Stimulated activated naive B cell treated with anti-CD40 and anti-IgM and Interleukin-4, amounts not matched to agents 10 μg/mL and 1 μg/mL and 100 μg/mL, for 72 hours (primary cell): ENCODE results near the gene PPARG.

Experiments used
- ATAC-seq, 2 donors: fragments of 150-1000 bp; cut with Tn5 transposase; replicated peaks; 2 replicates each; pipeline ENCODE4 v1.10.0; 2021; ENCODE audit warnings: moderate library complexity in 1 of 2
- DNase-seq: peaks from one replicate; pipeline ENCODE4 v3.0.0; 2021
- H3K27ac Mint-ChIP-seq: one replicate; pipeline ENCODE4 v1.8.0; 2022; ENCODE audit warnings: mild to moderate bottlenecking, mixed read lengths
- H3K27me3 Mint-ChIP-seq, 2 donors: one replicate each; pipeline ENCODE4 v1.8.0; 2022; ENCODE audit warnings: mixed read lengths in 2 of 2
- H3K36me3 Mint-ChIP-seq, 2 donors: one replicate each; pipeline ENCODE4 v1.8.0; 2022; ENCODE audit warnings: mixed read lengths in 2 of 2, mild to moderate bottlenecking in 1 of 2
- H3K4me1 Mint-ChIP-seq, 2 donors: one replicate each; pipeline ENCODE4 v1.8.0; 2022; ENCODE audit warnings: mixed read lengths in 2 of 2, mild to moderate bottlenecking in 1 of 2
- H3K4me3 Mint-ChIP-seq, 2 donors: one replicate each; pipeline ENCODE4 v1.8.0; 2022; ENCODE audit warnings: mild to moderate bottlenecking in 2 of 2, mixed read lengths in 2 of 2, moderate library complexity in 1 of 2
- H3K9me3 Mint-ChIP-seq, 2 donors: one replicate each; pipeline ENCODE4 v1.8.0; 2022; ENCODE audit warnings: mixed read lengths in 2 of 2, mild to moderate bottlenecking in 1 of 2

Gene PPARG

GRCh38 chr3:12420393-12420792, 131.5 kb downstream of the PPARG start:
- no peaks in the 10 kb centered on the region for H3K4me1 Mint-ChIP-seq
- no peaks in the 10 kb centered on the region for H3K9me3 Mint-ChIP-seq
- ATAC-seq (no peak), DNase-seq (no peak)
- H3K27me3 Mint-ChIP-seq: peaks cover 12 to 19% of the 10 kb centered on the region in 2 donors
- H3K4me3 Mint-ChIP-seq: no peak overlapping the region
- H3K27ac Mint-ChIP-seq: no peak overlapping the region
- peaks cover 0 to 3% of the 10 kb centered on the region in 2 donors for H3K36me3 Mint-ChIP-seq

DNA sequence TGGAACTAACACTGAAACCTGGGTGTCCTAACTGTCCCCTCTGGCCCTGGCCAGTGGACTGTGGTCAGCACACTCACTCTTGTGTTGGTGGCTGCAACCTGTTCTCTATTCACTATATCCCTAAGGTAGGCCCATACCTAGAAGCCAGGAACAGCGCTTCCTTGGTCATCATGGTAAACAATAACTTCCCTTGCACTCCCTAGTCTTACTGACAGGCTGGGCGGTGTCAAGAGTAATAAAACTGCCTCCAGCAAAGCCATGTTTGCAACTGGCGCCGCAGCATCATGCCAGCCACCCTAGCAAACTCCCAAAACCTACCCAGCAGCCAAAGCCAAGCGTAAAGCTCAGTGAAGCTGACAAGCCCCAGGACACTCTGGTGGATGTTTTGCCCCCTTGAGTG, 132.3 kb downstream of the PPARG start:
- peaks cover 0 to 3% of the 10 kb centered on the region in 2 donors for H3K36me3 Mint-ChIP-seq
- no peak overlapping the region for H3K27ac Mint-ChIP-seq
- DNase-seq (no peak), ATAC-seq (no peak)
- H3K9me3 Mint-ChIP-seq: no peaks in the 10 kb centered on the region
- no peaks in the 10 kb centered on the region for H3K4me1 Mint-ChIP-seq
- peaks cover 12 to 23% of the 10 kb centered on the region in 2 donors for H3K27me3 Mint-ChIP-seq
- no peak overlapping the region for H3K4me3 Mint-ChIP-seq

DNA sequence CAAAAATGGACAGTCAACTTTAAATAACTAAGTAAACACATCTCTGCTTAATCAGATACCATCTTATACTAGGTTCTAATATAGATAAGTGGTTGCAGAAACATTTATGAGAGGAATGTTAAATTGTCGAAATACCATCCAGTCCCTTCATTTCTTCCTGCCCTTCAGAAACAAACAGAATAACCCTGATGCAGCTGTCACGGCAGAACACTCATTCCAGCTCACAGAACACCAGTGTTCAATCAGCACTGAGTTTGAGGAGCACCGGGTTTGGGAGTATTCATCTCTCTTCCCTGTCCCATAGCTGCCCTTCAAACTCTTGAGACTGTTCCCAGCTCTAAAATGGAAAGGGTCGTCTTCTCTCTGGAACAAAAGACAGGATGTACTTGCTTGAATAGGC, 134.3 kb downstream of the PPARG start:
- Mint-ChIP-seq H3K9me3 (no peaks in the 10 kb centered on the region), H3K4me1 (no peaks in the 10 kb centered on the region), H3K27me3 (peaks cover 28% of the 10 kb centered on the region in 2 donors), H3K27ac (no peak overlapping the region), H3K4me3 (no peak overlapping the region), H3K36me3 (peaks cover 0 to 3% of the 10 kb centered on the region in 2 donors)
- ATAC-seq: no peak
- DNase-seq: no peak

DNA sequence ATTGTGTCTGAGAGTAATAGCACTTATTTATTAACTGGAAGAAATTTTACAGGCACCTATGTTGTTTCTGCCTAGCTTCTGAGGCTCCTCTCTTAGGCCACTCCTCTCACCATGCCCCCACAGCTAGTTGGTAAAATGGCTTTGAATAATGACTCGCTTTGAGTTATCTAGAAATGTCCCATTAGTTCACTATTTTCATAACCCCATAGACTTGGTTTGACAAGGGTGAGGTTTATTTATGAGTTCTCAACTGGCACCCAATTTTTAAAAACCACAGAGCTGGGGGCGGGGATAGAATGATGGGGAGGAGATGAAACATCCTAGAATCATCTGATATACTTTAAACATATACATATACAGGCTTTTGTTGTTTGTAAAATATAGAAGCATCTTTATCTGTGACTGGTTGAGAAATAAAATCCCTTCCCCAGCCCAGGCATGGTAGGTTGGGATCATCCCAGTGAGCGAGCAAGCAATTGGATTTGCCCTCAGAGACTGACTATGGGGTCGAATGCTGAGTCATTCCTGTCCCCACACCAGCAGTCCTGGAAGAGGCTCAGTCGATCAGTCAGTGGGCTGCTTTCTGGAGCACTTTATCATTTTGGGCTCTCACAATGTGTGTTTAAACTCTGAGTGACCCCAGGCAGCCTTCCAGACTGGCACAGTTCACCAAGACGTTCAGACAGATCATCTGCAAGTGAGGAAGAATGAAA, 135.2 kb downstream of the PPARG start:
- Mint-ChIP-seq H3K4me3 (no peak overlapping the region), H3K27ac (no peak overlapping the region), H3K4me1 (no peaks in the 10 kb centered on the region), H3K9me3 (no peaks in the 10 kb centered on the region), H3K36me3 (peaks cover 0 to 6% of the 10 kb centered on the region in 2 donors), H3K27me3 (peaks cover 28 to 33% of the 10 kb centered on the region in 2 donors)
- no peak for DNase-seq
- peak in 1 of 2 donors; percentile 31 for ATAC-seq

DNA sequence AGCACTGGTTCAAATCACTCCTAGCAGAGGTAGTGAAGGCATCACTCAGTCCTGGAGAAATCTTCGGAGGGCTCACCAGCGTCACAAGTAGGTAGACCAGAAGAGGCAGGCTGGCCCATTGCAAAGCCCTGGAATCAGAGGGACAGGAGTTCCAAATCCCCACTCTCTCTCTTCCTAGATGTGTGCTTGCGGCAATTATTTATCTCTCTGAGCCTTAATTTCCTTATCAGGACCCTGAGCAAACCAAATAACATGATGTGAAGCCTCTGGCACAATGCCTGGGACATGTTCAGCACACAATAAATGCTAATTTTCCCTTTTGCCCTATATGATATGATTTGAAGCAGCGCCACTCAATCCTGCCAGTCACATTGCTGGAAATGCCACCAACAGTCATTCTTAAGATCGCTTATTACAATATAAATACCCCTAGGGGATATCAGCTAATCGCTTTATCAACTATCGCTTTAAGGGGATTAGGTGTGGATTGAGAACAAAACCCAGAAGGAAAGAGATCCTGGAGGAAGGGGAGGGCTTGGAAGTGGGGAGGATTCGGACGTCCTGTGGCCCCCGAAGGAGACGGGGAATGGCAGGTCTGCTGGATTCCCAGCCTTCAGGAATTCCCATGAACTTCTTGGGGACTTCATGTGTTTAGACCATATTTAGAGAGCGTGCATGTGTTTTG, 135.9 kb downstream of the PPARG start:
- no peak overlapping the region for H3K27ac Mint-ChIP-seq
- H3K4me3 Mint-ChIP-seq: no peak overlapping the region
- H3K27me3 Mint-ChIP-seq: peaks cover 28 to 33% of the 10 kb centered on the region in 2 donors
- DNase-seq (no peak), ATAC-seq (no peak)
- H3K4me1 Mint-ChIP-seq: no peaks in the 10 kb centered on the region
- peaks cover 5 to 6% of the 10 kb centered on the region in 2 donors for H3K36me3 Mint-ChIP-seq
- no peaks in the 10 kb centered on the region for H3K9me3 Mint-ChIP-seq

DNA sequence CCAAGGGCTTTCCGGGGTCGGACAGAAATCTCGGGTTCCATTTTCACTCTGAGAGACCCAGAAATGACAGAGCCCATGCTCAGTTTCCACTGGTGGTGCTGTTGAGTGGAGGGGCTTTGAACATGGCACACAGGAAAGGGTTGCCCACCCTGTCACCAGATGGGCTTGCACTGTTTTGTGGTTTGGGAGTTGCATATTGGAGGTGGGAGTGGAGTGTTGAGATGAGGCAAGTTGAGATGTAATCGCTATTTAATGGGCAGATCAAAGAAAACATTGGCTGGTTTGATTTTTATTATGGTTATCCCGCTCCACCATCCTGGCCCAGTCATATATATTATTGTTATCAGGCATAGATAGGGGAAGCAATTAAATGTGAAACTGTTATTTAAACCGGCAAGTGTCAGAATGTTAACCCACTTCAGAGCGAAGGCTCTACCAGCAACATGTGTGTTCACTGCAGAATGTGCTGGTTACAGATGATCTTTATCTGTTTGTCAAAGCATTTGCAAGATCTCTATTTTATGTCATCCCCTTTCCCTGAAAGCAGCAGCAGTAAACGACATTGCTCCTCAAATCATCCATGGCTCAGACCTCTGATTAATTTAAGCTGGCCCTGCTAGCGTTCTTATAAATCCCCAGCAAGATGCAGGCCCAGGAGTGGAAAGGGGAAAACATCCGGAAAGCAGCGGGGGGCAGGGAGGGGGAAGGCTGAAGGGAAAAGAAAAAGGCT, 137.1 kb downstream of the PPARG start:
- Mint-ChIP-seq H3K4me1 (no peaks in the 10 kb centered on the region), H3K4me3 (no peak overlapping the region), H3K27me3 (peaks cover 33 to 39% of the 10 kb centered on the region in 2 donors), H3K27ac (peak overlapping the region; percentile 31), H3K36me3 (peaks cover 5 to 6% of the 10 kb centered on the region in 2 donors), H3K9me3 (no peaks in the 10 kb centered on the region)
- ATAC-seq (no peak), DNase-seq (no peak)

DNA sequence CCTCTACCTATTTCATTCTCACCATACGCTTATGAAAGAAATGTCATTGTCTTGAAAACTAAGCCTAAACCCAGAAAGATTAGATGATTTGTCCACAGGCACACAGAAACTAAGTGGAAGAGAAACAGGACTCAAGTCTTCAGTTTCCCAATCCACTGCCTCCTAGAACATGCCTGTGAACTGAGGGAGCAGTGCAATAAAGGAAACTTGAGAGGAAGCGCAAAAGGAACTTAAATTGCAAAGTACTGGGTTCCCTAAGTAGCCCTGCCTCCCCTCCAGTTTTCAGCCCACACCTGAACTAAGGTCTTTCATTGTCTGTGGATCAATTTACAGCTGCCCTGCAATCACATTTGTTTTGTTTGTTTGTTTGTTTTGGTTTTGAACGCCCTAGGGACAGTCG, 138.7 kb downstream of the PPARG start:
- ATAC-seq (no peak), DNase-seq (no peak)
- Mint-ChIP-seq H3K27me3 (peaks cover 33 to 39% of the 10 kb centered on the region in 2 donors), H3K36me3 (peaks cover 5 to 6% of the 10 kb centered on the region in 2 donors), H3K27ac (no peak overlapping the region), H3K9me3 (no peaks in the 10 kb centered on the region), H3K4me3 (no peak overlapping the region), H3K4me1 (no peaks in the 10 kb centered on the region)

- H3K27me3 Mint-ChIP-seq: peaks cover 33 to 39% of the 10 kb centered on the region in 2 donors
- ATAC-seq (no peak), DNase-seq (no peak)
- H3K4me1 Mint-ChIP-seq: no peaks in the 10 kb centered on the region
- no peak overlapping the region for H3K4me3 Mint-ChIP-seq
- no peak overlapping the region for H3K27ac Mint-ChIP-seq
- peaks cover 5 to 6% of the 10 kb centered on the region in 2 donors for H3K36me3 Mint-ChIP-seq
- no peaks in the 10 kb centered on the region for H3K9me3 Mint-ChIP-seq
Measured at GRCh38 chr3:12428126-12428525, 139.3 kb downstream of the PPARG start.

DNA sequence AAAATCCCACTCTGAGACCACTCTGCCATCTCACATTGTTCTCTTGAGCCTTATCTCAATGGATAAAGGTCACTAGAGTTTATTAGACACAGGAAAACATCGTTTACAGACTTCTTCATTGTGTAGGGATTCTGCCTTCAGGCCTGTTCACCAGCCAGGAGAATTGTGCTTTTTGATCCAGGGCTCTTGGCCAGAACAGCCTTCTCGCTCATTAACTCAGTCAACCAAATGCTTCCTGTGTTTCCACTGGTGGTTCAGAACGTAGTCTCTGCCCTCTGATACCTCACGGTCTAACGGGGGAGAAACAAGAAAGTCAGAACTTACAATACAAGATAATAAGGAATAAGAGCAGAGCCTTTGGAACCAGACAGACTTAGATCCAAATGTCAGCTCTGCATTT, 141.2 kb downstream of the PPARG start:
- no peaks in the 10 kb centered on the region for H3K9me3 Mint-ChIP-seq
- H3K36me3 Mint-ChIP-seq: peaks cover 3 to 5% of the 10 kb centered on the region in 2 donors
- H3K27ac Mint-ChIP-seq: no peak overlapping the region
- ATAC-seq (no peak), DNase-seq (no peak)
- no peaks in the 10 kb centered on the region for H3K4me1 Mint-ChIP-seq
- no peak overlapping the region for H3K4me3 Mint-ChIP-seq
- H3K27me3 Mint-ChIP-seq: peaks cover 24 to 29% of the 10 kb centered on the region in 2 donors

GRCh38 chr3:12433823-12434222, 145.0 kb downstream of the PPARG start:
- no peak overlapping the region for H3K27ac Mint-ChIP-seq
- no peaks in the 10 kb centered on the region for H3K9me3 Mint-ChIP-seq
- ATAC-seq (no peak), DNase-seq (no peak)
- H3K4me1 Mint-ChIP-seq: no peaks in the 10 kb centered on the region
- no peak overlapping the region for H3K4me3 Mint-ChIP-seq
- peaks cover 17 to 27% of the 10 kb centered on the region in 2 donors for H3K27me3 Mint-ChIP-seq
- H3K36me3 Mint-ChIP-seq: peaks cover 0 to 5% of the 10 kb centered on the region in 2 donors

DNA sequence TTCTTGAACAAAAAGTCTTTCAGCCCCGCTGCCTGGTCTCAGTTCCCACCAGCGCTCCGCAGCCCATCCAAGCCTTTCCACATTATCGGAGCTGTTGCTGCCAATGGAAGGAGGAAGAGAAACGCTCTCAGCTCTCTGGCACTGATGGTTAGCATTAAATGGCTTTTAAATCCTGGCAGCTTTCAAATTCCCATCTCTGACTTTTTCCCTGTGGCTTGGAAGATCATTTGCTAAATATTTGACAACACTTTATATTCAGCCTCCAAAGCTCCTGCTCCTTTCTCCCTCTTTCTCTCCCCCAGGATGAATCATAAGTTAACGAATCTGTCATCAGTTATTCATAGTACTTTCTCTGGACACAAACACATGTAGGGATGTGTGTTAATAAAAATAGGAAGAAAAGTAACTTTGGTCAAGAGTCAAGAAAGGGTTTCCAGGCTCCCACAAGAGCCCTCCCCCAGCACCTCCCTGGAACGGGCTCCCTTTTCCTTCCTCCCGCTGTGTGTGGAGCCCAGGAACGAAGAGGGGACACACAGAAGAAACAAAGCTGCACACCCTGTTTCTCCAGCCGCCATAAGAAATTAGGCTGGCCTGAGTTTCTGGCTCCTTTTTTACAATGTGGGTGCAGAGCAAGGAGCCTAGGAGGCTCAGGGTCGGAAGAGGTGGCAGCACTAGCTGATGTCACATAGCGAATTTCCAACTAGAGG, 147.8 kb downstream of the PPARG start:
- Mint-ChIP-seq H3K4me3 (no peak overlapping the region), H3K9me3 (no peaks in the 10 kb centered on the region), H3K4me1 (no peaks in the 10 kb centered on the region), H3K27me3 (peaks cover 12 to 27% of the 10 kb centered on the region in 2 donors), H3K36me3 (no peaks in the 10 kb centered on the region), H3K27ac (no peak overlapping the region)
- ATAC-seq (no peak), DNase-seq (no peak)

GRCh38 chr3:12437221-12437605, 148.3 kb downstream of the PPARG start:
- H3K4me3 Mint-ChIP-seq: no peak overlapping the region
- H3K4me1 Mint-ChIP-seq: no peaks in the 10 kb centered on the region
- H3K9me3 Mint-ChIP-seq: no peaks in the 10 kb centered on the region
- ATAC-seq: no peak
- H3K27me3 Mint-ChIP-seq: peaks cover 12 to 27% of the 10 kb centered on the region in 2 donors
- no peak overlapping the region for H3K27ac Mint-ChIP-seq
- DNase-seq: no peak
- H3K36me3 Mint-ChIP-seq: no peaks in the 10 kb centered on the region

- ATAC-seq: no peak
Measured at GRCh38 chr3:12437861-12438260, 149.0 kb downstream of the PPARG start.

GRCh38 chr3:12438318-12438717, 149.4 kb downstream of the PPARG start:
- no peaks in the 10 kb centered on the region for H3K36me3 Mint-ChIP-seq
- H3K27ac Mint-ChIP-seq: no peak overlapping the region
- no peak for DNase-seq
- ATAC-seq: no peak
- no peak overlapping the region for H3K4me3 Mint-ChIP-seq
- no peaks in the 10 kb centered on the region for H3K9me3 Mint-ChIP-seq
- H3K27me3 Mint-ChIP-seq: peaks cover 16 to 32% of the 10 kb centered on the region in 2 donors
- H3K4me1 Mint-ChIP-seq: peaks cover 0 to 3% of the 10 kb centered on the region in 2 donors

More at GRCh38 chr3:12437861-12438260, 149.0 kb downstream of the PPARG start:
- no peak overlapping the region for H3K4me3 Mint-ChIP-seq
- H3K27me3 Mint-ChIP-seq: peaks cover 12 to 28% of the 10 kb centered on the region in 2 donors
- no peaks in the 10 kb centered on the region for H3K36me3 Mint-ChIP-seq
- DNase-seq: no peak
- no peaks in the 10 kb centered on the region for H3K4me1 Mint-ChIP-seq
- no peaks in the 10 kb centered on the region for H3K9me3 Mint-ChIP-seq
- no peak overlapping the region for H3K27ac Mint-ChIP-seq
